Measurements from ENCODE around the gene ATP9B. TPM values are rescaled to one million over a fixed set of nuclear protein-coding genes. Genes with fewer than 3 reads are reported as not detected.
A peak's percentile ranks its signal among the peaks of the same experiment; 100 is the strongest.

Gene ATP9B
- total RNA-seq, 2 donors from 2014 or later: 29.1 to 38.1 TPM

DNA sequence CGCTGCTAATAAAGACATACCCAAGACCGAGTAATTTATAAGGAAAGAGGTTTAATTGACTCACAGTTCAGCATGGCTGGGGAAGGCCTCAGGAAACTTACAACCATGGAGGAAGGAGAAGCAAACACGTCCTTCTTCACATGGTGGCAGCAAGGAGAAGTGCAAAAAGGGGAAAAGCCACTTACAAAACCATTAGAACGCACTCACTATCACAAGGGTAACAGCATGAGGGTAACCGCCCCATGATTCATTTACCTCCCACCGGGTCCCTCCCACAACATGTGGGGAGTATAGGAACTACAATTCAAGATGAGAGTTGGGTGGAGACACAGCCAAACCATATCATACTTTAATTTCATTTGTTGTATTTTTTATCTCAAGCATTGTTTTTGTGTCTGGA, 67.5 kb downstream of the ATP9B start:
- H3K36me3 ChIP-seq (ENCODE audit: control insufficient read depth, insufficient read depth, low read length): no peaks in the 10 kb centered on the region
- H3K27me3 ChIP-seq (ENCODE audit: control insufficient read depth, insufficient read depth, low read length, poor library complexity, severe bottlenecking): no peaks in the 10 kb centered on the region
- no peak overlapping the region for H3K4me3 Mint-ChIP-seq
- no peaks in the 10 kb centered on the region for H3K4me1 ChIP-seq (ENCODE audit: control insufficient read depth, insufficient read depth, low read length)
- no peak overlapping the region for H3K27ac Mint-ChIP-seq
- peaks cover 9% of the 10 kb centered on the region for H3K36me3 Mint-ChIP-seq (ENCODE audit: low read depth)
- TF ChIP-seq, protein P1, sequence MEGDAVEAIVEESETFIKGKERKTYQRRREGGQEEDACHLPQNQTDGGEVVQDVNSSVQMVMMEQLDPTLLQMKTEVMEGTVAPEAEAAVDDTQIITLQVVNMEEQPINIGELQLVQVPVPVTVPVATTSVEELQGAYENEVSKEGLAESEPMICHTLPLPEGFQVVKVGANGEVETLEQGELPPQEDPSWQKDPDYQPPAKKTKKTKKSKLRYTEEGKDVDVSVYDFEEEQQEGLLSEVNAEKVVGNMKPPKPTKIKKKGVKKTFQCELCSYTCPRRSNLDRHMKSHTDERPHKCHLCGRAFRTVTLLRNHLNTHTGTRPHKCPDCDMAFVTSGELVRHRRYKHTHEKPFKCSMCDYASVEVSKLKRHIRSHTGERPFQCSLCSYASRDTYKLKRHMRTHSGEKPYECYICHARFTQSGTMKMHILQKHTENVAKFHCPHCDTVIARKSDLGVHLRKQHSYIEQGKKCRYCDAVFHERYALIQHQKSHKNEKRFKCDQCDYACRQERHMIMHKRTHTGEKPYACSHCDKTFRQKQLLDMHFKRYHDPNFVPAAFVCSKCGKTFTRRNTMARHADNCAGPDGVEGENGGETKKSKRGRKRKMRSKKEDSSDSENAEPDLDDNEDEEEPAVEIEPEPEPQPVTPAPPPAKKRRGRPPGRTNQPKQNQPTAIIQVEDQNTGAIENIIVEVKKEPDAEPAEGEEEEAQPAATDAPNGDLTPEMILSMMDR (conservative IDR thresholded peaks at IDR 0.05): peak; percentile 30
- no peaks in the 10 kb centered on the region for H3K4me1 Mint-ChIP-seq
- peak; percentile 53 for DNase-seq
- no peak overlapping the region for H3K9ac ChIP-seq (ENCODE audit: extremely low read depth, low read length, poor library complexity, severe bottlenecking)
- 88 to 100% methylated on average over 2 to 3 of the region's 6 CpGs for WGBS, 2 experiments (ENCODE audit: insufficient coverage in 1 of 2, insufficient read length in 1 of 2)
- H3K9me3 Mint-ChIP-seq: no peaks in the 10 kb centered on the region
- H3K9me3 ChIP-seq (ENCODE audit: control insufficient read depth, low read length): no peaks in the 10 kb centered on the region
- H3K27me3 Mint-ChIP-seq (ENCODE audit: insufficient read depth): no peaks in the 10 kb centered on the region
- no peak overlapping the region for H3K4me3 ChIP-seq (ENCODE audit: low read length)
- H3K27ac ChIP-seq (ENCODE audit: low read depth, low read length): no peak overlapping the region

DNA sequence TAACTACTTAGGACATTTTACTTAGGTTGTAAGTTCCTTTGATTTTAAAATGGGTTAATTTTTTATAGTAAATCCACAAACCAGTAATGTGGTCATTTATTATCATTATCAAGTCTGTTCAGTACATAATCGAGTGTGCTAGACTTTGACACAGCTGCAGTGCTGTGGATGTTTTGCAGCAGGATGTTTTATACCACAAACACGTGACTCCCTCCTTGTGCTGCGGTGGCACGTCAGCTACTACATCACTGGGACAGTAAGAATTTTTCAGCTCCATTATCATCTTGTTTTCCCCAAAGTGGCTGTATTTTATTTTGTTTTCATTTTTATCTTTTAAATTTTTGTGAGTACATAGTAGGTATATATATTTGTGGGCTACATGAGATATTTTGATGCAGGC, 70.0 kb downstream of the ATP9B start:
- 92 to 100% methylated on average over 2 to 4 of the region's 4 CpGs for WGBS, 2 experiments (ENCODE audit: insufficient coverage in 1 of 2, insufficient read length in 1 of 2)
- no peak overlapping the region for H3K27ac ChIP-seq (ENCODE audit: low read depth, low read length)
- DNase-seq: no peak
- H3K27me3 ChIP-seq (ENCODE audit: control insufficient read depth, insufficient read depth, low read length, poor library complexity, severe bottlenecking): no peaks in the 10 kb centered on the region
- Mint-ChIP-seq H3K4me3 (no peak overlapping the region), H3K4me1 (no peaks in the 10 kb centered on the region), H3K27ac (no peak overlapping the region), H3K36me3 (ENCODE audit: low read depth) (peaks cover 23% of the 10 kb centered on the region), H3K9me3 (peaks cover 3% of the 10 kb centered on the region), H3K27me3 (ENCODE audit: insufficient read depth) (no peaks in the 10 kb centered on the region)
- H3K9me3 ChIP-seq (ENCODE audit: control insufficient read depth, low read length): peaks cover 4% of the 10 kb centered on the region
- H3K4me1 ChIP-seq (ENCODE audit: control insufficient read depth, insufficient read depth, low read length): no peaks in the 10 kb centered on the region
- peaks cover 2% of the 10 kb centered on the region for H3K36me3 ChIP-seq (ENCODE audit: control insufficient read depth, insufficient read depth, low read length)
- TF ChIP-seq, protein P1 (conservative IDR thresholded peaks at IDR 0.05): no peak
- no peak overlapping the region for H3K9ac ChIP-seq (ENCODE audit: extremely low read depth, low read length, poor library complexity, severe bottlenecking)
- no peak overlapping the region for H3K4me3 ChIP-seq (ENCODE audit: low read length)

DNA sequence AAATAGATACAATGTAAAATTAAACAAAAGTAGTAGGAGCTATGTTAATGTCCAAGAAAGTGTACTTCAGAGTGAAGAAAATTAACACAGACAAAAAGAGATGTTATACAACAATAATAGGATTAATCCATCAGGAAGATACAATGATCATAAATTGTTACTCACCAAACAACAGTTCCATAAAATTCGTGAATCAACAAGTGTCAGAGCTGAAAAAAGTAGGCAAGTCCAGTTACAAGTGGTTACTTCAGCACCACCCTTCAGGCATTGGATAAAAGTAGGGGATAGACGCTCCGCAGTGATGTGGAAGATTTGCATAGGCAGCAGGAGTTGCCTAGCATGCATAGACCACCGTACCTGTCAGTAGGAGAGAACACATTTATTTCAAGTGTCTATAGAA, 77.8 kb downstream of the ATP9B start:
- TF ChIP-seq, protein P1 (conservative IDR thresholded peaks at IDR 0.05): no peak
- H3K9me3 Mint-ChIP-seq: peaks cover 3% of the 10 kb centered on the region
- Histone ChIP-seq H3K9me3 (ENCODE audit: control insufficient read depth, low read length) (peaks cover 6% of the 10 kb centered on the region), H3K27me3 (ENCODE audit: control insufficient read depth, insufficient read depth, low read length, poor library complexity, severe bottlenecking) (no peaks in the 10 kb centered on the region), H3K4me1 (ENCODE audit: control insufficient read depth, insufficient read depth, low read length) (no peaks in the 10 kb centered on the region), H3K9ac (ENCODE audit: extremely low read depth, low read length, poor library complexity, severe bottlenecking) (no peak overlapping the region), H3K36me3 (ENCODE audit: control insufficient read depth, insufficient read depth, low read length) (peaks cover 13% of the 10 kb centered on the region), H3K4me3 (ENCODE audit: low read length) (no peak overlapping the region), H3K27ac (ENCODE audit: low read depth, low read length) (no peak overlapping the region)
- no peaks in the 10 kb centered on the region for H3K4me1 Mint-ChIP-seq
- no peak overlapping the region for H3K27ac Mint-ChIP-seq
- WGBS, 2 experiments (ENCODE audit: insufficient coverage in 1 of 2, insufficient read length in 1 of 2): 92 to 96% methylated on average over 2 to 4 of the region's 4 CpGs
- H3K27me3 Mint-ChIP-seq (ENCODE audit: insufficient read depth): no peaks in the 10 kb centered on the region
- peaks cover 29% of the 10 kb centered on the region for H3K36me3 Mint-ChIP-seq (ENCODE audit: low read depth)
- DNase-seq: no peak
- no peak overlapping the region for H3K4me3 Mint-ChIP-seq

Measured in endodermal cell (in vitro differentiated cells).